OCI-LY3 (cell line): Measurements from ENCODE around the gene CACNA1G.

Experiments
- H2AFZ ChIP-seq: fragments of 200-600, 300-600 bp; shearing (Covaris generic); 2 replicates; pipeline ENCODE4 v1.6.0; 2014; ENCODE audit warnings: antibody characterized with exemption, low read depth, low read length
- H3K27ac ChIP-seq: fragments of 200-600, 300-600 bp; sonication (generic); 2 replicates; pipeline ENCODE4 v1.5.1; 2014; ENCODE audit warnings: mild to moderate bottlenecking, low read length, moderate library complexity, mixed read lengths
- H3K27me3 ChIP-seq: fragments of 200-600, 300-600 bp; sonication (generic); 2 replicates; pipeline ENCODE4 v1.6.1; 2014; ENCODE audit warnings: low read depth, low read length, mixed read lengths
- H3K36me3 ChIP-seq: fragments of 200-600, 300-600 bp; sonication (generic); replicated peaks from 2 replicates; pipeline ENCODE3; 2014; ENCODE audit warnings: low read depth, low read length, mixed read lengths
- H3K4me1 ChIP-seq: fragments of 300-600, 200-600 bp; sonication (generic); 2 replicates; pipeline ENCODE4 v1.6.1; 2014; ENCODE audit warnings: low read length, mixed read lengths
- H3K4me2 ChIP-seq: fragments of 200-600, 300-600 bp; sonication (generic); 2 replicates; pipeline ENCODE4 v1.6.1; 2014; ENCODE audit warnings: low read length, mixed read lengths
- H3K4me3 ChIP-seq: fragments of 300-600, 200-600 bp; sonication (generic); 2 replicates; pipeline ENCODE4 v1.5.1; 2014; ENCODE audit warnings: antibody characterized with exemption, mild to moderate bottlenecking, low read length, moderate library complexity
- H3K79me2 ChIP-seq: fragments of 300-600, 200-600 bp; shearing (Covaris generic); 2 replicates; pipeline ENCODE4 v1.6.1; 2014; ENCODE audit warnings: mild to moderate bottlenecking, low read length, mixed read lengths
- H3K9ac ChIP-seq: fragments of 300-600, 200-600 bp; shearing (Covaris generic); 2 replicates; pipeline ENCODE4 v1.6.0; 2014; ENCODE audit warnings: mild to moderate bottlenecking, low read length, moderate library complexity
- H3K9me3 ChIP-seq: fragments of 200-600, 300-600 bp; shearing (Covaris generic); 2 replicates; pipeline ENCODE4 v1.6.1; 2014; ENCODE audit warnings: low read length, mixed read lengths; ENCODE audit not compliant: insufficient read depth
- H4K20me1 ChIP-seq: fragments of 200-600, 300-600 bp; sonication (generic); 2 replicates; pipeline ENCODE4 v1.6.1; 2016; ENCODE audit warnings: low read length, mixed read lengths; ENCODE audit not compliant: insufficient read depth
- EZH2phosphoT487 ChIP-seq: fragments of 200-600 bp; shearing (Covaris generic); IDR thresholded peaks from 2 replicates; pipeline ENCODE4 v1.6.1; 2018; ENCODE audit warnings: antibody characterized with exemption, mixed run types, low read depth
- TF ChIP-seq, protein P1 (sequence below): fragments of 200-600, 300-600 bp; sonication (generic); IDR thresholded peaks from 2 replicates; pipeline ENCODE4 v1.5.1; 2014; ENCODE audit warnings: antibody characterized with exemption, low read length, low read depth

Gene CACNA1G

DNA sequence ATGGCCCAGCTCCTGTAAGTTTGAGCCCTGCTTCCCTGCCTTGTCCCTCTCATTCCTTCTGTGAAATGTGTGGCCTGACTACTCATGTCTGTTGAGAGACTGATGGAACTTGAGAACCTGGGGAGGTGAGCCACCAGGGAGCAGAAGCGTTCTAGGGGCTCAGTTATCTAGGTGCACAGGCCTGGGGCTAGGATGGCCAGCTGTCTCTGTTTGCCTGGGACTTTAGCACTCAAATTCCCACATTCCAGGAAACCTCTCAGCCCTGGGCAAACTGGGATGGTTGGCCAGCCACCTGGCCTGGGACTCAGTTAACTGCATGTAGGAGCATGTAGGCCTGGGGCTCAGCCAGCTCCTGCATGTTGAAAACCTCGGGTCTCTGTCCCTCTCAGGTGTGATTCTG, 37.3 kb upstream of the CACNA1G start:
- Histone ChIP-seq H3K27ac (no peak overlapping the region), H4K20me1 (no peaks in the 10 kb centered on the region), H3K9me3 (no peaks in the 10 kb centered on the region), H3K27me3 (no peaks in the 10 kb centered on the region), H3K4me1 (no peaks in the 10 kb centered on the region), H3K79me2 (no peaks in the 10 kb centered on the region), H3K4me2 (no peak overlapping the region), H3K36me3 (no peaks in the 10 kb centered on the region), H3K9ac (no peak overlapping the region), H2AFZ (no peak overlapping the region), H3K4me3 (no peak overlapping the region)
- TF ChIP-seq, protein P1, sequence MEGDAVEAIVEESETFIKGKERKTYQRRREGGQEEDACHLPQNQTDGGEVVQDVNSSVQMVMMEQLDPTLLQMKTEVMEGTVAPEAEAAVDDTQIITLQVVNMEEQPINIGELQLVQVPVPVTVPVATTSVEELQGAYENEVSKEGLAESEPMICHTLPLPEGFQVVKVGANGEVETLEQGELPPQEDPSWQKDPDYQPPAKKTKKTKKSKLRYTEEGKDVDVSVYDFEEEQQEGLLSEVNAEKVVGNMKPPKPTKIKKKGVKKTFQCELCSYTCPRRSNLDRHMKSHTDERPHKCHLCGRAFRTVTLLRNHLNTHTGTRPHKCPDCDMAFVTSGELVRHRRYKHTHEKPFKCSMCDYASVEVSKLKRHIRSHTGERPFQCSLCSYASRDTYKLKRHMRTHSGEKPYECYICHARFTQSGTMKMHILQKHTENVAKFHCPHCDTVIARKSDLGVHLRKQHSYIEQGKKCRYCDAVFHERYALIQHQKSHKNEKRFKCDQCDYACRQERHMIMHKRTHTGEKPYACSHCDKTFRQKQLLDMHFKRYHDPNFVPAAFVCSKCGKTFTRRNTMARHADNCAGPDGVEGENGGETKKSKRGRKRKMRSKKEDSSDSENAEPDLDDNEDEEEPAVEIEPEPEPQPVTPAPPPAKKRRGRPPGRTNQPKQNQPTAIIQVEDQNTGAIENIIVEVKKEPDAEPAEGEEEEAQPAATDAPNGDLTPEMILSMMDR = no peak
- TF ChIP-seq EZH2phosphoT487 = no peak

DNA sequence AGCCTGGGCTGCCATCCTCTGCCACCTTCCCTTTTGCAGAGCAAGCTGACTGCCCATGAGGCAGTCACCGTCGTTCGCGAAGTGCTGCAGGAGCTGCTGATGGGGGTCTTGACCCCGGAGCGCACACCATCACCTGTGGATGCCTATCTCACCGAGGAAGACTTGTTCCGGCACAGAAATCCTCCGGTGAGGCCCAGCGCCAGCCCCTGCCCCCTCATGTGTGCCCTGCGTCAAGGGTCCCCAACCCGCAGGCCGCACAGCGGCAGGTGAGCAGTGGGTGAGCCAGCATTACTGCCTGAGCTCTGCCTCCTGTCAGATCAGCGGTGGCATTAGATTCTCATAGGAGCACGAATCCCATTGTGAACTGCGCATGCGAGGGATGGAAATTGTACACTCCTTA, 35.7 kb upstream of the CACNA1G start:
- H3K9ac ChIP-seq = no peak overlapping the region
- H3K27me3 ChIP-seq = no peaks in the 10 kb centered on the region
- H3K79me2 ChIP-seq = no peaks in the 10 kb centered on the region
- H3K4me3 ChIP-seq = no peak overlapping the region
- H4K20me1 ChIP-seq = no peaks in the 10 kb centered on the region
- no peaks in the 10 kb centered on the region for H3K36me3 ChIP-seq
- no peaks in the 10 kb centered on the region for H3K9me3 ChIP-seq
- H3K27ac ChIP-seq = no peak overlapping the region
- no peak overlapping the region for H2AFZ ChIP-seq
- no peaks in the 10 kb centered on the region for H3K4me1 ChIP-seq
- H3K4me2 ChIP-seq = no peak overlapping the region
- no peak for TF ChIP-seq EZH2phosphoT487
- TF ChIP-seq, protein P1 = no peak

DNA sequence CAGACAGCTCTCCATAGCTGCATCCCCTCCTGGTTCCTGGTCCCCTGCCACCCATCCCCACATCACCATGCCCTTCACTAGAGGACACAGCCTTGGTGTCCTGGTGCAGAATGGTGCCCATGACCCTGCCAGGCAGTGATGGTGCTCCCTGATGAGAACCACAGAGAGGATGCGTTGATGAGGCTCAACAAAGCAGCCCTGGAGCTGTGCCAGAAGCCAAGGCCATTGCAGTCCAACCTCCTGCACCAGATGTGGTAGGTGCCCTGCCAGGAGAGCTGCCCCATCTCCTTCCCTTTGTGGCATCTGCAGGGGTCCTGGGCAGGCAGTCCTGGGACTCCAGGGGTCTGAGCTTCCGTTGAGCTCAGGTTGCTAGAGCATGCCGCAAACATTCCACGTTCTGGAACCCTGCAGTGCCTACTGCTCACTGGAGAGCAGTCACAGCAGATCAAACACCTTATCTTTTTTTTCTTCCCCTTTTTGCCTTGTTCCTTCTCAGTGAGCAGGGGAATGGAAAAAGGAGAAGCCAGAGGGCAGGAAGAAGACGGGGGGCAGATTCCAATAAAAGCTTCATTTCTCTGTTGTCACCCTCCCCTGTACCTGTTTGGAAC, 33.3 kb upstream of the CACNA1G start:
- Histone ChIP-seq H3K9me3 (no peaks in the 10 kb centered on the region), H3K9ac (no peak overlapping the region), H2AFZ (no peak overlapping the region), H3K4me2 (no peak overlapping the region), H3K27ac (no peak overlapping the region), H3K27me3 (peaks cover 17% of the 10 kb centered on the region), H3K36me3 (no peaks in the 10 kb centered on the region), H3K4me3 (no peak overlapping the region), H4K20me1 (no peaks in the 10 kb centered on the region), H3K4me1 (no peaks in the 10 kb centered on the region), H3K79me2 (no peaks in the 10 kb centered on the region)
- TF ChIP-seq, protein P1 = no peak
- TF ChIP-seq EZH2phosphoT487 = no peak

DNA sequence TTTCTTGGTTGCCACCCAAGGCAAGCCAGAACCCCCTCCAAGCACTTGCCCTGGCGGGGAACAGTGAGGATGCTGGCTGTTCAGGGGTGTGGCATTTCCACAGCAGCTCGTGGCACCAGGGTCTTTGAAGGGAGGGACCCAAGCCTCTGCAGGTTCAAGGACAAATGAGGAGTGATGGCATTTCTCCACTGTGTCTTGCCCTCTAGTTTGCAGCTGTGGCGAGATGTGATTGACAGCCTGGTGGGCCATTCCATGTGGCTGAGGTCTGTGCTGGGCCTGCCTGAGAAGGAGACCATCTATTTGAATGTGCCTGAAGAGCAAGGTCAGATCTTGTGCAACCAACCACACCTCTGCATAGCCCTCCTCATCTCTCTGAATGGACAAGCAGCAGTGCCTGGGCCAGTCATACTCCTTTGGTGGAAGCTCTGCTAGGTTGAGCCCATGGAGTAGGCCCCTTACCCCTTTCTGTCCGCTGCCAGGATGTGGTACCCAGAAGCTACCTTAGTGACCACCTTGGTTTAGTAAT, 32.5 kb upstream of the CACNA1G start:
- H3K79me2 ChIP-seq = no peaks in the 10 kb centered on the region
- H3K36me3 ChIP-seq = no peaks in the 10 kb centered on the region
- H3K4me1 ChIP-seq = no peaks in the 10 kb centered on the region
- H3K27me3 ChIP-seq = peaks cover 25% of the 10 kb centered on the region
- no peaks in the 10 kb centered on the region for H4K20me1 ChIP-seq
- TF ChIP-seq, protein P1 = no peak
- no peak for TF ChIP-seq EZH2phosphoT487
- no peak overlapping the region for H3K9ac ChIP-seq
- H3K4me2 ChIP-seq = no peak overlapping the region
- H2AFZ ChIP-seq = no peak overlapping the region
- H3K9me3 ChIP-seq = no peaks in the 10 kb centered on the region
- H3K4me3 ChIP-seq = no peak overlapping the region
- no peak overlapping the region for H3K27ac ChIP-seq
